CD4-positive, alpha-beta T cell (primary cell): ENCODE measurements around the gene TRPV2. TPM values are rescaled to one million over a fixed set of nuclear protein-coding genes. Genes with fewer than 3 reads are reported as not detected.

Experiments used
- ATAC-seq: fragments of 200-7000 bp; cut with Tn5 transposase; one replicate; pipeline ENCODE4 v1.10.0; 2022; ENCODE audit warnings: mild to moderate bottlenecking; ENCODE audit not compliant: poor library complexity
- CTCF ChIA-PET: fragments of 350-600 bp; sonication (Branson Sonifier 250); formaldehyde crosslinking; loops from one replicate; lab custom pipeline; 2021; ENCODE audit warnings: antibody characterized with exemption, inconsistent platforms; lab: Charles Lee
- POLR2A ChIA-PET: fragments of 350-600 bp; sonication (Branson Sonifier 250); formaldehyde crosslinking; loops from one replicate; lab custom pipeline; 2021; ENCODE audit warnings: antibody characterized with exemption, inconsistent platforms; lab: Charles Lee
- DNase-seq, 14 experiments: peaks; one replicate each; pipeline ENCODE4 v3.0.0-alpha.2; 2013 to 2020; ENCODE audit warnings: mixed read lengths in 2 of 14
- H3K27ac ChIP-seq, 2 donors: one replicate each; pipeline versions ENCODE4 v1.5.1 to v1.7.0; 2013; ENCODE audit warnings: low read length in 2 of 2, low read depth in 1 of 2, mild to moderate bottlenecking in 1 of 2
- H3K27me3 ChIP-seq, 2 experiments: 1 replicate in 1 of 2; 2 replicates in 1 of 2; pipeline versions ENCODE4 v1.6.1 to v1.7.0; 2013; ENCODE audit warnings: low read length in 2 of 2, control low read depth in 1 of 2, mild to moderate bottlenecking in 1 of 2, moderate library complexity in 1 of 2; ENCODE audit not compliant: insufficient read depth in 2 of 2, control insufficient read depth in 1 of 2
- H3K36me3 ChIP-seq: one replicate; pipeline ENCODE4 v1.6.1; 2013; ENCODE audit warnings: low read length, control low read depth; ENCODE audit not compliant: insufficient read depth
- H3K4me1 ChIP-seq: one replicate; pipeline ENCODE4 v1.6.1; 2013; ENCODE audit warnings: low read length, control low read depth; ENCODE audit not compliant: insufficient read depth
- H3K4me3 ChIP-seq: one replicate; pipeline ENCODE4 v1.5.1; 2013; ENCODE audit warnings: mild to moderate bottlenecking, low read length, moderate library complexity
- H3K9me3 ChIP-seq, 2 experiments: 1 replicate in 1 of 2; 2 replicates in 1 of 2; pipeline versions ENCODE4 v1.6.1 to v1.7.0; 2013; ENCODE audit warnings: low read length in 2 of 2, mild to moderate bottlenecking in 2 of 2, control low read depth in 1 of 2, moderate library complexity in 1 of 2; ENCODE audit not compliant: control insufficient read depth in 1 of 2, insufficient read depth in 1 of 2
- H3K27ac Mint-ChIP-seq: one replicate; pipeline ENCODE4 v1.8.0; 2020; ENCODE audit warnings: mixed read lengths
- H3K27me3 Mint-ChIP-seq: one replicate; pipeline ENCODE4 v1.8.0; 2021; ENCODE audit warnings: mixed read lengths
- H3K36me3 Mint-ChIP-seq: one replicate; pipeline ENCODE4 v1.8.0; 2021; ENCODE audit warnings: low read depth, mixed read lengths
- H3K4me1 Mint-ChIP-seq: one replicate; pipeline ENCODE4 v1.8.0; 2021; ENCODE audit warnings: low read depth, mixed read lengths
- H3K4me3 Mint-ChIP-seq: one replicate; pipeline ENCODE4 v1.8.0; 2020; ENCODE audit warnings: mild to moderate bottlenecking, mixed read lengths
- H3K9me3 Mint-ChIP-seq: one replicate; pipeline ENCODE4 v1.8.0; 2020; ENCODE audit warnings: mixed read lengths
- CTCF ChIP-seq: fragments of 200-600 bp; IDR thresholded peaks from one replicate; pipeline ENCODE4 v1.8.0; 2022; ENCODE audit warnings: antibody characterized with exemption, mild to moderate bottlenecking
- intact Hi-C, 2 experiments: fragments of 100-400 bp; cut with DNase I in 1 of 2; cut with micrococcal nuclease in 1 of 2; formaldehyde crosslinking; loops; one replicate each; pipeline versions ENCODE4 v1.15.1 to v1.9.0; 2023 to 2025; cut with DNase I, micrococcal nuclease
- total RNA-seq, 174 experiments: library from RNA in 2 of 174; stranded (reverse) in 2 of 174; gene quantifications; one replicate each; pipeline ENCODE4 v1.2.3 and lab custom pipeline; 2021 to 2026

TRPV2 gene
- total RNA-seq, 2 experiments from 2014 or later, result 42.8 to 45.2 TPM

- no peaks in the 10 kb centered on the region for H3K4me1 Mint-ChIP-seq
- ChIA-PET POLR2A (interaction anchor here (0.8 to 1.5 kb wide), 2 partner anchors 12 to 13 kb away, joined by 3 to 5 read pairs; no protein-coding TSS in a partner anchor), CTCF (no interaction called here)
- H3K4me3 Mint-ChIP-seq, result no peak overlapping the region
- no peak overlapping the region for H3K27ac ChIP-seq
- ATAC-seq (no peak), DNase-seq (no peak)
- H3K27me3 Mint-ChIP-seq, result no peaks in the 10 kb centered on the region
- H3K27me3 ChIP-seq, result no peaks in the 10 kb centered on the region
- H3K4me1 ChIP-seq, result peaks cover 7% of the 10 kb centered on the region
- H3K36me3 ChIP-seq, result peaks cover 59% of the 10 kb centered on the region
- intact Hi-C loops, result no loop called here
- no peak overlapping the region for H3K27ac Mint-ChIP-seq
- H3K9me3 Mint-ChIP-seq, result no peaks in the 10 kb centered on the region
- H3K4me3 ChIP-seq, result no peak overlapping the region
- H3K9me3 ChIP-seq, result no peaks in the 10 kb centered on the region
- TF ChIP-seq CTCF, result no peak
- peaks cover 59% of the 10 kb centered on the region for H3K36me3 Mint-ChIP-seq
These were observed 13.7 kb downstream of the TRPV2 start for GRCh38 chr17:16429083-16429482.

- H3K4me3 ChIP-seq, result no peak overlapping the region
These were observed 15.3 kb downstream of the TRPV2 start for GRCh38 chr17:16430650-16431049.

GRCh38 chr17:16432017-16432416, 16.6 kb downstream of the TRPV2 start:
- DNase-seq (no peak), ATAC-seq (no peak)
- peaks cover 38% of the 10 kb centered on the region for H3K36me3 Mint-ChIP-seq
- ChIA-PET POLR2A (interaction anchor here (1.1 kb wide), 1 partner anchor 51 kb away, joined by 4 read pairs; the partner anchor contains the start of gene UBB), CTCF (interaction anchor here (0.8 kb wide), 1 partner anchor 17 kb away, joined by 3 read pairs; no protein-coding TSS in a partner anchor)
- no peak overlapping the region for H3K4me3 Mint-ChIP-seq
- no peaks in the 10 kb centered on the region for H3K27me3 Mint-ChIP-seq
- TF ChIP-seq CTCF, result no peak
- Histone ChIP-seq H3K27ac (no peak overlapping the region), H3K4me3 (no peak overlapping the region), H3K4me1 (peaks cover 7% of the 10 kb centered on the region), H3K9me3 (no peaks in the 10 kb centered on the region), H3K36me3 (peaks cover 40% of the 10 kb centered on the region), H3K27me3 (no peaks in the 10 kb centered on the region)
- H3K4me1 Mint-ChIP-seq, result peaks cover 8% of the 10 kb centered on the region
- no peaks in the 10 kb centered on the region for H3K9me3 Mint-ChIP-seq
- intact Hi-C loops, result no loop called here
- H3K27ac Mint-ChIP-seq, result no peak overlapping the region

More at GRCh38 chr17:16430650-16431049, 15.3 kb downstream of the TRPV2 start:
- Histone ChIP-seq H3K27ac (no peak overlapping the region), H3K4me1 (peaks cover 7% of the 10 kb centered on the region), H3K27me3 (no peaks in the 10 kb centered on the region), H3K9me3 (no peaks in the 10 kb centered on the region), H3K36me3 (peaks cover 50% of the 10 kb centered on the region)
- TF ChIP-seq CTCF, result no peak
- Mint-ChIP-seq H3K27ac (no peak overlapping the region), H3K4me1 (peaks cover 3% of the 10 kb centered on the region), H3K4me3 (no peak overlapping the region), H3K27me3 (no peaks in the 10 kb centered on the region), H3K36me3 (peaks cover 52% of the 10 kb centered on the region), H3K9me3 (no peaks in the 10 kb centered on the region)
- DNase-seq (no peak), ATAC-seq (no peak)
- intact Hi-C loops, result no loop called here
- ChIA-PET POLR2A (no interaction called here), CTCF (no interaction called here)
